ENCODE measurements around the gene CEBPA.

Gene CEBPA

DNA sequence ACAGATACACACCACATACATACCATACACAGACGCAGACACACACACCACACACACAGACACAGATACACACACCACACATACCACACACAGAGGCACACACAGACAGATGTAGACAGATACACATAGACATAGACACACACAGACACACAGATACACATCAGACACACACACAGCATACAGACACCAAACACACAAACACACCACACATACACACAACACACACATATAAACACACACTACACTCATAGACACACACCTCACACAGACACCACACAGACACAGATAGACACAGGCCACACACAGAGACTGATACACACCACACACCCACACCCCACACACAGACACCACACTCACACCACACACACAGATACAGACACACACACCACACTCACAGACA, 51.8 kb downstream of the CEBPA start:
- no peak overlapping the region for H3K4me3 ChIP-seq (ENCODE audit: insufficient read depth in 1 of 2, low read depth in 1 of 2, low read length in 2 of 2)
- no peak overlapping the region for H2BK120ac ChIP-seq (ENCODE audit: low read depth, low read length)
- H2BK15ac ChIP-seq (ENCODE audit: low read depth, poor library complexity, severe bottlenecking), result no peak overlapping the region
- DNase-seq, result no peak
- peaks cover 11 to 36% of the 10 kb centered on the region in 2 experiments for H3K27me3 ChIP-seq (ENCODE audit: control insufficient read depth in 1 of 2, insufficient read depth in 1 of 2, low read length in 2 of 2)
- no peak overlapping the region for H4K91ac ChIP-seq (ENCODE audit: low read length)
- no peak overlapping the region for H2BK12ac ChIP-seq (ENCODE audit: low read length in 2 of 2)
- no peak overlapping the region for H3K9ac ChIP-seq (ENCODE audit: low read length)
- H3K9me3 ChIP-seq (ENCODE audit: control insufficient read depth, low read length), result no peaks in the 10 kb centered on the region
- H3K23ac ChIP-seq (ENCODE audit: low read length in 2 of 2), result no peak overlapping the region
- H3K27ac ChIP-seq (ENCODE audit: low read length, poor library complexity, severe bottlenecking), result no peak overlapping the region
- H3K4ac ChIP-seq (ENCODE audit: low read depth in 1 of 2, low read length in 2 of 2), result no peak overlapping the region
- no peak overlapping the region for H2AK5ac ChIP-seq (ENCODE audit: low read length, severe bottlenecking)
- H3K79me1 ChIP-seq (replicated peaks; ENCODE audit: low read length, poor library complexity, severe bottlenecking), result no peaks in the 10 kb centered on the region
- no peak overlapping the region for H3K18ac ChIP-seq (ENCODE audit: low read depth in 1 of 2, low read length in 2 of 2)
- no peak overlapping the region for H3K4me2 ChIP-seq (ENCODE audit: low read length, poor library complexity, severe bottlenecking)
- no peaks in the 10 kb centered on the region for H3K36me3 ChIP-seq (ENCODE audit: control insufficient read depth in 1 of 2, insufficient read depth in 2 of 2, low read depth in 1 of 2, low read length in 2 of 2)
- H2BK5ac ChIP-seq (ENCODE audit: low read depth, low read length, poor library complexity, severe bottlenecking), result no peak overlapping the region
- no peak overlapping the region for H3K14ac ChIP-seq (ENCODE audit: low read length in 2 of 2)
- H3K4me1 ChIP-seq (ENCODE audit: control insufficient read depth, insufficient read depth, low read depth, low read length), result peaks cover 3% of the 10 kb centered on the region
- WGBS, result 95% methylated on average over 1 of the region's 1 CpG
- no peak overlapping the region for H4K8ac ChIP-seq (ENCODE audit: low read length)
- H2AFZ ChIP-seq (ENCODE audit: low read depth, low read length), result no peak overlapping the region
